ENCODE results near the gene PIWIL4.

DNA sequence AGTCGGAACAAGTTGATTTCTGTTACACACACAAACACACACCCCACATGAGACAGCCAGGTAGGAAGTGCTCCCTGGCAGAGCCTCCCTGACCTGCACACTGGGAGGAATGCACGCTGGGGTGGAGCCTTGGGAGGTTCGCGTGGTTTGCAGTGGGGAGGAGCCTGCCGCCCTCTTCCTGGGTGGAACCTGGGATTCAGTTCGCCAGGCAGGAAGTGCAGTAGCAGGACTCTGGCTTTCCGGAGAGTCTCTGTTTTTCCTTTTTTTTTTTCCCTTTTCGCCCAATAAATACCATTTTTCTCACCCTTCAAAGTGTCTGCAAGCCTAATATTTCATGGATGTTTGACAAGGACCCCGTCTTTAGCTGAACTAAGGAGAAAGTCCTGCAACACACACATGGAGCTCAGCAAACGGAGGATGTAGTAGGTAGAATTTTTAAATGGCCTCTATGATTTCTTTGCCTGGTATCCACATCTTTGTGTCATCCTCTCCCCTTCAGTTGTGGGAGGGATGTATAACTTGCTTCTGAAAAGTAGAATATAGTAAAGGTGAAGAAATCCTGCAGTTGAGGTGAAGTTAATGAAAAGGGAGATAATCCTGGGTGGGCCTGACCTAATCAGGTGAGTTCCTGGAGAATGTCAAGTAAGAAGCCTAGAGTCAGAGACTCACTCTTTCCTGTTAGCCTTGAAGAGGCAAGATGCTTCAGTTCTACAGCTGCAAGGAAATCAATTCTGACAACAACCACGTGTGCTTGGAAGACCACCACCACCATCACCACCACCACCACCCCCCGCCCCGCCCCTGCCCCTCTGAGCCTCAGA lies 72.9 kb downstream of the PIWIL4 start:
- no peak for TF ChIP-seq ZNF239 (tag by site-specific recombination; IDR thresholded peaks at IDR 0.05)
- TF ChIP-seq ZBTB21 (tag by site-specific recombination; IDR thresholded peaks at IDR 0.05) = no peak
- TF ChIP-seq, protein P1, sequence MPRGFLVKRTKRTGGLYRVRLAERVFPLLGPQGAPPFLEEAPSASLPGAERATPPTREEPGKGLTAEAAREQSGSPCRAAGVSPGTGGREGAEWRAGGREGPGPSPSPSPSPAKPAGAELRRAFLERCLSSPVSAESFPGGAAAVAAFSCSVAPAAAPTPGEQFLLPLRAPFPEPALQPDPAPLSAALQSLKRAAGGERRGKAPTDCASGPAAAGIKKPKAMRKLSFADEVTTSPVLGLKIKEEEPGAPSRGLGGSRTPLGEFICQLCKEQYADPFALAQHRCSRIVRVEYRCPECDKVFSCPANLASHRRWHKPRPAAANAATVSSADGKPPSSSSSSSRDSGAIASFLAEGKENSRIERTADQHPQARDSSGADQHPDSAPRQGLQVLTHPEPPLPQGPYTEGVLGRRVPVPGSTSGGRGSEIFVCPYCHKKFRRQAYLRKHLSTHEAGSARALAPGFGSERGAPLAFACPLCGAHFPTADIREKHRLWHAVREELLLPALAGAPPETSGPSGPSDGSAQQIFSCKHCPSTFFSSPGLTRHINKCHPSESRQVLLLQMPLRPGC (tag by site-specific recombination; IDR thresholded peaks at IDR 0.05) = no peak
- TF ChIP-seq SP2 (tag by site-specific recombination; IDR thresholded peaks at IDR 0.05) = no peak
- TF ChIP-seq YY1 (tag by site-specific recombination; IDR thresholded peaks at IDR 0.05) = no peak
